Tibial nerve (tissue), 4 donors: ENCODE results near the gene TMEM183A. TPM values are rescaled to one million over a fixed set of nuclear protein-coding genes. Genes with fewer than 3 reads are reported as not detected.

Experiments used
- DNase-seq, 2 donors: peaks; one replicate each; pipeline ENCODE4 v3.0.0-alpha.2; 2019; ENCODE audit warnings: low spot score in 2 of 2
- H3K27ac ChIP-seq, 4 donors: fragments of 200-600 bp; sonication (generic) in 3 of 4; one replicate each; pipeline ENCODE4 v1.5.1; 2017 to 2019; ENCODE audit warnings: mild to moderate bottlenecking in 1 of 4
- H3K27me3 ChIP-seq, 2 donors: fragments of 200-600 bp; sonication (generic) in 1 of 2; one replicate each; pipeline versions ENCODE4 v1.5.1 to v1.6.0; 2017 to 2019
- H3K36me3 ChIP-seq, 3 donors: fragments of 200-600 bp; sonication (generic); one replicate each; pipeline ENCODE4 v1.5.1; 2018 to 2019
- H3K4me1 ChIP-seq, 4 donors: fragments of 200-600 bp; sonication (generic) in 3 of 4; one replicate each; pipeline ENCODE4 v1.5.1; 2017 to 2019
- H3K4me3 ChIP-seq, 4 donors: fragments of 200-600 bp; sonication (generic) in 3 of 4; one replicate each; pipeline ENCODE4 v1.5.1; 2017 to 2019; ENCODE audit warnings: mild to moderate bottlenecking in 1 of 4, moderate library complexity in 1 of 4
- H3K9me3 ChIP-seq, 4 donors: fragments of 200-600 bp; sonication (generic) in 3 of 4; one replicate each; pipeline ENCODE4 v1.5.1; 2017 to 2019
- EP300 ChIP-seq, 2 donors: sonication (generic); formaldehyde crosslinking; IDR thresholded peaks; one replicate each; pipeline ENCODE4 v1.6.1; 2017; ENCODE audit warnings: antibody characterized with exemption in 2 of 2, mild to moderate bottlenecking in 1 of 2
- POLR2A ChIP-seq, 2 donors: fragments of 450-650 bp; IDR thresholded peaks; one replicate each; pipeline ENCODE4 v1.6.1; 2017; ENCODE audit warnings: antibody characterized with exemption in 2 of 2, mild to moderate bottlenecking in 2 of 2, moderate library complexity in 2 of 2
- WGBS, 2 donors: methylation state at CpG; one replicate each; pipeline ENCODE4 v1.1.5; 2018; 5-methylcytosine and 5-hydroxymethylcytosine counted together
- total RNA-seq, 4 donors: library from RNA; depleted of rRNA; stranded (reverse); fragments of >200 nt; gene quantifications; one replicate each; pipeline ENCODE4 v1.1.0, GENCODE V29; 2016
- TF ChIP-seq, protein P1 (sequence below), 5 experiments: fragments of 200-600 bp in 3 of 5; fragments of 450-650 bp in 2 of 5; sonication (generic) in 3 of 5; IDR thresholded peaks; one replicate each; pipeline ENCODE4 v1.5.1; 2016 to 2019; ENCODE audit warnings: antibody characterized with exemption in 5 of 5, mild to moderate bottlenecking in 3 of 5, moderate library complexity in 2 of 5

The TMEM183A gene
- total RNA-seq, 4 donors from 2014 or later = 64.3 to 80.6 (median 74.7) TPM

GRCh38 chr1:203044546-203045250, 37.5 kb downstream of the TMEM183A start:
- DNase-seq = no peak
- no peaks in the 10 kb centered on the region for H3K9me3 ChIP-seq
- no peaks in the 10 kb centered on the region for H3K27me3 ChIP-seq
- H3K4me3 ChIP-seq = no peak overlapping the region
- no peak overlapping the region for H3K27ac ChIP-seq
- 90 to 91% methylated on average over 7 of the region's 7 CpGs for WGBS, 2 donors
- no peaks in the 10 kb centered on the region for H3K36me3 ChIP-seq
- TF ChIP-seq, protein P1, sequence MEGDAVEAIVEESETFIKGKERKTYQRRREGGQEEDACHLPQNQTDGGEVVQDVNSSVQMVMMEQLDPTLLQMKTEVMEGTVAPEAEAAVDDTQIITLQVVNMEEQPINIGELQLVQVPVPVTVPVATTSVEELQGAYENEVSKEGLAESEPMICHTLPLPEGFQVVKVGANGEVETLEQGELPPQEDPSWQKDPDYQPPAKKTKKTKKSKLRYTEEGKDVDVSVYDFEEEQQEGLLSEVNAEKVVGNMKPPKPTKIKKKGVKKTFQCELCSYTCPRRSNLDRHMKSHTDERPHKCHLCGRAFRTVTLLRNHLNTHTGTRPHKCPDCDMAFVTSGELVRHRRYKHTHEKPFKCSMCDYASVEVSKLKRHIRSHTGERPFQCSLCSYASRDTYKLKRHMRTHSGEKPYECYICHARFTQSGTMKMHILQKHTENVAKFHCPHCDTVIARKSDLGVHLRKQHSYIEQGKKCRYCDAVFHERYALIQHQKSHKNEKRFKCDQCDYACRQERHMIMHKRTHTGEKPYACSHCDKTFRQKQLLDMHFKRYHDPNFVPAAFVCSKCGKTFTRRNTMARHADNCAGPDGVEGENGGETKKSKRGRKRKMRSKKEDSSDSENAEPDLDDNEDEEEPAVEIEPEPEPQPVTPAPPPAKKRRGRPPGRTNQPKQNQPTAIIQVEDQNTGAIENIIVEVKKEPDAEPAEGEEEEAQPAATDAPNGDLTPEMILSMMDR (IDR thresholded peaks at IDR 0.05) = no peak
- TF ChIP-seq POLR2A (IDR thresholded peaks at IDR 0.05) = no peak
- H3K4me1 ChIP-seq = peaks cover 0 to 1% (median 0%) of the 10 kb centered on the region in 4 donors

DNA sequence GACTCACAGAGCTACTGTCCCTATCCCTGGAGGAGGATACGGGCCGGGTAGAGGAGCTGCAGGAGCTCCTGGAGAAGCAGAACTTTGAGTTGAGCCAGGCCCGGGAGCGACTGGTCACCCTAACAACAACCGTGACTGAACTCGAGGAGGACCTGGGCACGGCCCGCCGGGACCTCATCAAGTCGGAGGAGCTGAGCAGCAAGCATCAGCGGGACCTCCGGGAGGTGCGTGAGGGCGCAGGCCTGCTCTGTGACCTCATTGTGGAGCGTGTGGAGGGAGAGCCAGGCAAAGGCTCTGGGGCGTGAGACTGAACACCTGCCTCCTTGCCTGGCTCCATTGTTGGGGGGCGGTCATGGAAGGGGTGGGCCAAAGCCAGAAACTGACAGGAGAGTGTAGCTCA, 38.2 kb downstream of the TMEM183A start:
- no peak for DNase-seq
- Histone ChIP-seq H3K4me3 (no peak overlapping the region), H3K4me1 (no peaks in the 10 kb centered on the region), H3K9me3 (no peaks in the 10 kb centered on the region), H3K36me3 (no peaks in the 10 kb centered on the region), H3K27me3 (no peaks in the 10 kb centered on the region), H3K27ac (no peak overlapping the region)
- TF ChIP-seq EP300 (IDR thresholded peaks at IDR 0.05) = no peak
- TF ChIP-seq, protein P1 (IDR thresholded peaks at IDR 0.05) = no peak
- TF ChIP-seq POLR2A (IDR thresholded peaks at IDR 0.05) = no peak
- 92 to 94% methylated on average over 13 to 17 of the region's 17 CpGs for WGBS, 2 donors

- no peak overlapping the region for H3K4me3 ChIP-seq
- no peak for DNase-seq
- TF ChIP-seq EP300 (IDR thresholded peaks at IDR 0.05) = no peak
- TF ChIP-seq, protein P1 (IDR thresholded peaks at IDR 0.05) = no peak
- no peak for TF ChIP-seq POLR2A (IDR thresholded peaks at IDR 0.05)
- no peak overlapping the region for H3K27ac ChIP-seq
- H3K4me1 ChIP-seq = no peaks in the 10 kb centered on the region
- H3K36me3 ChIP-seq = no peaks in the 10 kb centered on the region
- H3K9me3 ChIP-seq = no peaks in the 10 kb centered on the region
- H3K27me3 ChIP-seq = no peaks in the 10 kb centered on the region
- WGBS, 2 donors = 71 to 72% methylated on average over 13 to 16 of the region's 16 CpGs
Observed at GRCh38 chr1:203045821-203046594, 38.8 kb downstream of the TMEM183A start.

DNA sequence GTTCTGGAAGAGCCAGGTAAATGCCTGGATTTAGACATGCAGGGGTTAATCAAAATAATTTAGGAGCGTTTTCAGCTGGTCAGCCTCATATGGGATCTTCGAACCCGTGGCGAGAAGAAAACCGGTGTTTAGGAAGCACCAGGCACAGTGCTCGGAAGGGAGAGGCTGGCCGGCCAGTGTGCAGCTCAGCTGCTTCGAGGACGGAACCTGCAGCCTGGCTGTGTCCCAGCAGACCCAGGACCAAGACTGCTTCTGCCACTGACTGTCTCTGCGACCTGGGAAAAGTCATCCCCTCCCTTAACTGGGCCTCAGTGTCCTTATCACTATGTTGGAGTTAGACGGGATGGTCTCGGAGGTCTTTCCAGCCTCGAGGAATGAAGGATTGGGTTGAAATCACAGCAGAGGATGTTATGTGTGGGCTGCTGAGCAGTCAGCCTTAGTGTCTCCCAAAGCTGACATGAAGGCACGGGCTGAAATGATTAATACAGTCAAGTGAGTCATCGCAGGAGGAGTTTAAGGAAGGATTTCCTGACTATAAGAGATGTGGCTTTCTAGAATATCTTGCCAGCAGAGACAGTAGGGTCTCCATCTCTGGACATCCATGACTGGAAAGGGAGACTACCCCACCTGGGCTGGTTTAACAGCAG, 39.9 kb downstream of the TMEM183A start:
- Histone ChIP-seq H3K4me1 (no peaks in the 10 kb centered on the region), H3K27me3 (no peaks in the 10 kb centered on the region), H3K9me3 (no peaks in the 10 kb centered on the region), H3K4me3 (no peak overlapping the region), H3K36me3 (no peaks in the 10 kb centered on the region), H3K27ac (no peak overlapping the region)
- DNase-seq = no peak
- WGBS, 2 donors = 54 to 62% methylated on average over 15 of the region's 15 CpGs
- TF ChIP-seq, protein P1 (IDR thresholded peaks at IDR 0.05) = no peak
- TF ChIP-seq EP300 (IDR thresholded peaks at IDR 0.05) (no peak), POLR2A (IDR thresholded peaks at IDR 0.05) (no peak)

DNA sequence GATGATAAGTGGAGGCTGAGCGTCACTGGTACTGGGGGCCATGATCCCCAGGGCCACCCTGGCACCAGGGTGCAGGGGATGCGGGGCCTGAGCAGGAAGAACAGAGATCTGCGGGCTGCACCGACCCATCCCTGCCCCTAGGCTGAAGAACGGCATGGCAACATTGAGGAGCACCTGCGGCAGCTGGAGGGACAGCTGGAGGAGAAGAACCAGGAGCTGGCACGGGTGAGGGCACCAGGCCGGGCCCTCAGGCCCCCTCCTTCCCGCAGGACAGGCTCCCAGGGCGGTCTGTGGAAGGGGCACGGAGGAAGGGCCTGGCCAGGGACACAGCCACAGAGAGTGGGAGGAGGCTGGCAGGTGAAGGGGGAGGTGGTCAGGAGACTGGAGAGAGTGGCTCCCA, 40.9 kb downstream of the TMEM183A start:
- H3K36me3 ChIP-seq = no peaks in the 10 kb centered on the region
- 87 to 93% methylated on average over 11 of the region's 11 CpGs for WGBS, 2 donors

More for the DNA sequence above, 40.9 kb downstream of the TMEM183A start:
- H3K27ac ChIP-seq = no peak overlapping the region
- H3K27me3 ChIP-seq = no peaks in the 10 kb centered on the region
- H3K4me1 ChIP-seq = no peaks in the 10 kb centered on the region
- H3K9me3 ChIP-seq = no peaks in the 10 kb centered on the region
- TF ChIP-seq EP300 (IDR thresholded peaks at IDR 0.05) (no peak), POLR2A (IDR thresholded peaks at IDR 0.05) (no peak)
- TF ChIP-seq, protein P1 (IDR thresholded peaks at IDR 0.05) = no peak
- H3K4me3 ChIP-seq = no peak overlapping the region
- no peak for DNase-seq
